GM18520 (cell line): ENCODE measurements around the gene C1D.
"Not testable (repeated sequence)": the region's sequence is repeated elsewhere in the genome, so short reads cannot be mapped to it uniquely, and the experiment has no call there.

Experiments used
- ATAC-seq: cut with Tn5 transposase; IDR thresholded peaks from one replicate; pipeline ENCODE4 v1.9.1; 2021; ENCODE audit not compliant: unreplicated experiment

Gene C1D, protein sequence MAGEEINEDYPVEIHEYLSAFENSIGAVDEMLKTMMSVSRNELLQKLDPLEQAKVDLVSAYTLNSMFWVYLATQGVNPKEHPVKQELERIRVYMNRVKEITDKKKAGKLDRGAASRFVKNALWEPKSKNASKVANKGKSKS

DNA sequence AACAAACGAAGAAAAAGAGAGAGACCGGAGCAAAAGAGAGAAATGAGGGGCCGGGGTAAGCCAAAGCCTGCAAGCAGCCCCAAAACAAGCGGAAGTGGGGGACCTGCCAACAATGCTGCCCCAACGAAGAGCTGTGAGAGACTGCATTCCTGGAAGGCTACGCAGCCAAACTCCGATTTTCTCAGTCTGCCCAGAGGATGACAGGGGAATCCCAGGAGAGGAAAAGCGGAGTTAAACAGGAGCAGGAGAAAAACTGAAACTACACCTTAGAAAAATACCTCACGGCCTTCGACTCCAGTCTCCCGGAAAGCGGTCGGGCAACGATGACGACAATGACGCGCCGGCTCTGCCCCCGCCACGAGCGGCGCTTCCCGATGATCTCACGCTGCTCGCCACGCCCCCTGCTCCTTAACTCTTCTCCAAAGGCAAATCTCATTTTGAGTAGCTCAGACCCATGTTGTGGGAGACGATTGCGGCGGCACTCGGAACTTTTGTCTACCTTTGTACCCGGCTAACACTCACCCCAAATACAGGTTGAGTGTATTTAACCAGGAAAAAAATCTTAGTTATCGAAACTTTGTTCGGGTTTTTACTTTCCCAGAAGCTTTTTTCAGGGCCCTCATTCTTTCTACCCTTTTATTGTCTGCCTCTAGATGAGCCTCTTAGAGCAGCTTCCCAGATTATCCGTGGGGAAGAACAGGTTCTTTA lies at the start of gene C1D:
C1D (minus strand) TSS at position 325 of the 708 bp plus-strand sequence. CDS start 15,694 bp downstream, outside the sequence.
- peak; percentile 81 for ATAC-seq

- peak; percentile 78 for ATAC-seq
Observed at GRCh38 chr2:68110102-68110501, 47.3 kb upstream of the C1D start.

GRCh38 chr2:68108120-68108519 lies 45.3 kb upstream of the C1D start:
- no peak for ATAC-seq

DNA sequence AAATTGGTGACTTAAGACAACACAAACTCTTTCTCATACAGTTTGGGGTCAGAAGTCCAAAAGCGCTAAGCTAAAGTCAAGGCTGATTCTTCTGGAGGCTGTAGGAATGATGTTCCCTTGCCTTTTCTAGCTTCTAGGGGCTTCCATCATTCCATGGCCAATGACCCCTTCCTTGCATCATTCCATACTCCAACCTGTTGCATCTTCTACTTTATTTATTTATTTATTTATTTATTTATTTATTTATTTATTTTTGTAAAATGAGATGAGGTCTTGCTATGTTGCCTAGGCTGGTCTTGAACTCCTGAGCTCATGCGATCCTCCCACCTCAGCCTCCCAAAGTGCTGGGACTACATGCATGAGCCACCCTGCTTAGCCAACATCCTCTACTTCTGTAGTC lies 44.7 kb upstream of the C1D start:
- no peak for ATAC-seq

GRCh38 chr2:68104111-68104835 lies 41.5 kb upstream of the C1D start:
- ATAC-seq: no peak

DNA sequence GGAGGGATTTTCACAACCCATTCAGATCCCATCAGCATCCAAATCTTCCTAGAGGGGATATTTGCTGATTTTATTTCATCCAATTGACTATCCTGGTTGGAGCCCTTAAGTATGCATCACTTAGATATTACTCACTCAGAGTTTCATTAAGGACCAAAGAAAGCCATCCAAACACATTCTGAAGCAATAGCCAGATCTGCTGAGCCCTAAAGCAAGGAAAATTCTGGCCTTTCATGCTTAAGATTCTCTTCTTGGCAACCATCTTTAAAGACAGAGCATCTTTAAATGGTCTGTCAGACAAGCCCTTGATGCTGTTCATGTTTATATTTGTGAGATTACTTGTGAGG lies 40.9 kb upstream of the C1D start:
- no peak for ATAC-seq

DNA sequence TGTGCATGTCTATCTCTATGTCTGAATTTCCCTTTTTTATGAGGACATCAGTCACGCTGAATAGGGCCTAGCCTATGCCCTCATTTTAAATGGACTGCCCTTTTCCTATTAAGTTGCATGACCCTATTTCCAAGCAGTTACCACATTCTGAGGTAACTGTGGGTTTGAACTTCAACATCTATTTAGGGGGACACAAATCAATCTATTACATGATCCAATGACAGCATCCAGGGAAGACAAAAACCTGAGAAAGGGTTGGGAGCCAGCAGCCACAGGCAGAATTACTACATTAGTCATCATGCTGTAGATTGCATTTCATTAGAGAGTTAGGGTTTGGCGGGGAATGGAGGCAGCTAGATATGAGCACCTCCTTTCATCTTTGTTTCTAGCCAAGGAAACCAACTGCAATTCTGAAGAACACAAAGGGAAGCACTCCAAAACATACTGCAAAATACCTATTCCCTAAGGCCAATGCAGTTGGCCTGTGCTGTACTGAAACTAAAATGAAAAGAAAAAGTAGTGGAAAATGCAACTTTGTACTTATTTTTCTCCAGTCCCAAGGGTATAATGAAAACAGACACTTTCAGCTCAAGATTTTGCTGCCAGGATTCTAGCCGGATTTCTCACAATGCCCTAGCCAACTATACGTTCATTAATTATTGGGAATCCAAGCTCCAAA lies 40.4 kb upstream of the C1D start:
- no peak for ATAC-seq

DNA sequence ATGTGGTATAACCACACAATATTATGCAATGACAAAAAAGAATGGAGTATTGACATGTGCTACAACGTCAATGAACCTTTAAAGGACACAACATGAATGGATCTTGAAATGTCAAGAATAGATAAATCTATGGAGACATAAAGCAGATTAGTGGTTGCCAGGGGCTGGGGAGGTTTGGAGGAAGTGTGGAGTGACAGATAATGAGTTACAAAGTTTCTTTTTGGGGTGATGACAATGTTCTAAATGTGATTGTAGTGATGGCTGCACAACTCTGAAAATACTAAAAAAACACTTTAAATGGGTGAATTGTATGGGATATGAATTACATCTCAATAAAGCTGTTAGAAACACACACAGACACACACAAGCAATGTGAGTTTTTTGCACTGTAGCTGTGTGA lies 37.4 kb upstream of the C1D start:
- ATAC-seq: no peak

GRCh38 chr2:68099260-68099659 lies 36.5 kb upstream of the C1D start:
- ATAC-seq: no peak

DNA sequence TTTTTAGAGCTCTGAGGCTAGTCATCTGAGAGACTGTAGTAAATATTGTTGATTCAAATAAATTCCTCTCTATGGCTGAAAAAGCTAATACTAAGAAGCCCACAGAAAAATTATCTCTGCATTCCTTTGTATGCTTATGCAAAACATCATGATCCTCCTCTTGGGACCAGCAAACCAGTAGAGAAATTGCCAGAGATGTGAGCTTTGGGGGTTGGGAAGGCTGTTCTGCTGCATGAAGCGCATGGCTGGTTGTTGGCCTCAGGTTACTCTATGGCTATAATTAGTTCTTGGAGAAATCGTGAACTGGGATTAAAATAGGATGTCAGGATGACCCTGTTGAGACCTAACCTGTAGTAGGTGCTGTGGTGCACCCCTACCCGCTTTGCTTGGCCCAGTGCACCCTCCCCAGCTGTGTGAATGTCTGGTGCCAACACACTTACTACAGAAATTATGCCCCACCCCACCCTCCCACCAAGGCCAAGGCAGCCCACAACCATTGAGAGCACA lies 35.5 kb upstream of the C1D start:
- no peak for ATAC-seq

DNA sequence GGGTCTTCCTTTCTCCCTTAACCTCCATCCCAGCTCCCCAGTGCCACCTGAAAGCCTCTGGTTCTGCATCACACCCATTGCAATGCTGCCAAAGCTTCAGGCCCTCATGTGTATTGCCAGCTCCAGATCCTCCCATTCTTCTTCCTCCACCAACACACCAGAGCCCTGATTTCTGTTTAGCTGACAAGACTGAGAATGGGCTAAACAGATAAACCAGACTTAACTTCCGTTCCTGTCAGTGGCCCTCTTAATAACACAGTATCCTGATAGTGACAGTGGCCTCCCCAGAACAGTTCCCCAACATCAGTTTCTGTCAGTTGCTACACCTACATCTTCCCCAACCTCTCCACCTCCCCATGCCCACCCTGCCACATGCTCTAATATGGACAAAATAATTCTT lies 31.3 kb upstream of the C1D start:
- ATAC-seq: no peak

GRCh38 chr2:68093634-68094033 lies 30.8 kb upstream of the C1D start:
- no peak for ATAC-seq

GRCh38 chr2:68091439-68092034 lies 28.7 kb upstream of the C1D start:
- no peak for ATAC-seq

GRCh38 chr2:68089961-68090360 lies 27.2 kb upstream of the C1D start:
- ATAC-seq: no peak

DNA sequence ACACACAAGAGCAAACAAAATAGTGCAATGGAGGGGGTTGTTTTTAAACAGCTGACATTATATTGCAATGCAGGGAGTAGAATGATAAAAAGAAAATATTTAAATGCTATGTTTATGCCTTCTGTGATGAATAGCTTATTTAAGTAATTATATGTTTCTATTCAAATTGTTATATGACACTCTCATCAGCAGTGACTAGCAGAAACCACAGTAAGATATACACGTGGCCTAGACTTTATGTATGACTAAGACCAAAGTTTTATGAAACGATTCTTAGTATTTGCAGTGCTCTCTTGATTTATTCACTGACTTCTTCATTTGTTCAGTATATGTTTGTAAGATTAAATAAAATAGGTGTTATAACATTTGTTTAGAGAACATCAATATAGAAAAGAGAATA lies 26.1 kb upstream of the C1D start:
- no peak for ATAC-seq

DNA sequence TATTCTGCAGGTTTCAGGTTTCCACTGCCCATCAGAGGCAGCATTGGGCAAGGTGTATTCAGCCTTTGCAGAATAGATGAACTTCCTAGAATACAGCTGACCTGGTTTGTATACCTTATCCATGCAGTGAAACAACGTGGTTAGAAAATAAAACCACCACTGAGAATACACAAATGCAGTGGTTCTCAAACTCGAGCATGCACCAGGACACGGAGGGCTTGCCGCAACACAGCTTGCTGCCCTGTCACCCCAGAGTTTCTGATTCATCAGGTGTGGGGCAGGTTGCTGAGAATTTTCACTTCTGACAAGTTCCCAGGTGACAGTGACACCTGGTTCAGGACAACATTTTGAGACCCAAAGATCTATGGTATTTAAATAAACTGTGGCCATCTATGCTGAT lies 23.4 kb upstream of the C1D start:
- no peak for ATAC-seq

GRCh38 chr2:68083346-68083745 lies 20.5 kb upstream of the C1D start:
- no peak for ATAC-seq

DNA sequence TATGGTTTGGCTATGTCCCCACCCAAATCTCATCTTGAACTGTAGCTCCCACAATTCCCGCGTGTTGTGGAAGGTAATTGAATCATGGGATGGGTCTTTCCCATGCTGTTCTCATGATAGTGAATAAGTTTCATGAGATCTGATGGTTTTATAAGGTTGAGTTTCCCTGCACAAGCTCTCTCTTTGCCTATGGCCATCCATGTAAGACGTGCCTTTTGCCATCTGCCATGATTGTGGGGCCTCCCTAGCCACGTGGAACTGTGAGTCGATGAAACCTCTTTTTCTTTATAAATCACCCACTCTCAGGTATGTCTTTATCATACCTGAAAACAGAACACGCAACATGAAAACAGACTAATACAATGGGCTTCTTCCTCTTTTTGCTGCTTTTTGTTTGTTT lies 11.2 kb upstream of the C1D start:
- no peak for ATAC-seq

- not testable (repeated sequence) for ATAC-seq
Observed at GRCh38 chr2:68063797-68064646, 1.2 kb upstream of the C1D start.

DNA sequence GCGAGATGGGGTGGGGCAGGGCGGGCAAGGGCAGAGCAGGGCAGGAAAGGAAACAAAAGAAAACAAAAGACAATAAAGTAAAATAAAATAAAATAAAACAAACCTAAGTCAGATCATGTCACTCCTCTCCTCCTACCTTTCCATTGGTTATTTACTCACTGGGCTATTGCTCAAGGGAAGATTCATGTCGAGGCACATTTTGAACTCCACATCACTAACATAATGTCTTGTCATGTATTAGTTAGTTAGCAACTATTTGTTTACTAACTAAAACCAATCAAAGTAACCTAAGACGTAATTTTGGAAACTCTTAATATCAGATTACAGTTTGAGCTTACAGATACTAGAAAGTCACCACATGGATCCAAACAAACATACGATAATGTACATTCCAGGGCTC lies 2.2 kb downstream of the C1D start:
- no peak for ATAC-seq
